ENCODE measurements around the gene RBM19. TPM values are rescaled to one million over a fixed set of nuclear protein-coding genes. Genes with fewer than 3 reads are reported as not detected.

The RBM19 gene
- total and polyA plus RNA-seq, 7 experiments from 2014 or later: 10.8 to 108 (median 59.0) TPM

DNA sequence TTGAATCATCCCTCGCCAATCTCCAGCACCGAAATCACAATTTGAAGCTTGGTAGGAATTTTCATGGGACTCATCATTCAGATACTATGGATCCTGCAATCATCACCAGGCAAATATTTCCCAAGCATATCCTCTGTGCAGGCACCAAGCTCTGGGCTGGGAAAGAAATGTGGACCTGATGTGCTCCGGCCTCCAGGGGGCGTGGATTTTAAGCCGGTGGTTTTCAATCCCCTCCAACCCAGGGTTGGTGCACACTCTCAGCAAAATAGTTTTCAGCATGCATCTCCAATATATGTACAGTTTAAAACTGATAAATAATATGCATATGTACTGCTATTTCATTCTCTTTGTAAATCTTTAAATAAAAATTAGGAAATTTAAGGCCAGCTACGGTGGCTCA, 98.9 kb downstream of the RBM19 start:
- Mint-ChIP-seq H3K9me3 (no peaks in the 10 kb centered on the region), H3K36me3 (peaks cover 6 to 40% (median 27%) of the 10 kb centered on the region in 5 donors), H3K4me3 (no peak overlapping the region), H3K27me3 (no peaks in the 10 kb centered on the region), H3K4me1 (peaks cover 0 to 19% (median 7%) of the 10 kb centered on the region in 7 donors), H3K27ac (no peak overlapping the region)
- Histone ChIP-seq H3K27me3 (ENCODE audit: control insufficient read depth in 2 of 2, insufficient read depth in 2 of 2, low read length in 2 of 2) (no peaks in the 10 kb centered on the region), H3K9me3 (ENCODE audit: control insufficient read depth in 2 of 3, low read length in 3 of 3) (no peaks in the 10 kb centered on the region), H3K27ac (ENCODE audit: low read depth, low read length) (no peak overlapping the region), H3K36me3 (ENCODE audit: control insufficient read depth in 2 of 3, insufficient read depth in 3 of 3, low read length in 3 of 3) (peaks cover 0 to 25% (median 0%) of the 10 kb centered on the region in 3 experiments), H3K4me3 (ENCODE audit: low read length) (no peak overlapping the region), H3K4me1 (ENCODE audit: control insufficient read depth in 2 of 2, insufficient read depth in 2 of 2, low read length in 2 of 2) (no peaks in the 10 kb centered on the region)
- no peak for DNase-seq
- no peak for ATAC-seq
- ChIA-PET POLR2A (no interaction called here), CTCF (no interaction called here)
- intact Hi-C loops (cut with micrococcal nuclease): no loop called here

DNA sequence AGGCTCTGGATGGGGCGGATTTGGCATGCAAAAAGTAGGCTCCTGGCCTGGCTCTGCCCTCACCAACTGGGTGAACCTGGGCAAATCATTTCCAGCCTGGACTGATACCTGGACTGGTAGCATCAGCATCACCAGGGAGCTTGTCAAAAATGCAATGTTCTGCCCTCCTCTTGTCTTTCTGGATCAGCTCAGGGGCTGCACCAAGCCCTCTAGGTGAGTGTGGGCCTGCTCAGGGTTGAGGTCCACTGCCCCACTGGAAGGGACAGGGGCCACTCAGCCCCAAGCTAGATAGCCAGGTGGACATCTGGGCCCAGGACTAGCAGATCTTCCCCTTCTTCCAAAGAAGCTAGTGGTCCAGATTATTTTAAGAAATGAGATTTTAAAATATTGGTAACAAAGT, 99.6 kb downstream of the RBM19 start:
- Mint-ChIP-seq H3K9me3 (no peaks in the 10 kb centered on the region), H3K27me3 (no peaks in the 10 kb centered on the region), H3K36me3 (peaks cover 6 to 39% (median 31%) of the 10 kb centered on the region in 5 donors), H3K4me3 (no peak overlapping the region), H3K27ac (no peak overlapping the region), H3K4me1 (peaks cover 0 to 19% (median 10%) of the 10 kb centered on the region in 7 donors)
- ATAC-seq (no peak), DNase-seq (no peak)
- peaks cover 0 to 33% (median 0%) of the 10 kb centered on the region in 3 experiments for H3K36me3 ChIP-seq (ENCODE audit: control insufficient read depth in 2 of 3, insufficient read depth in 3 of 3, low read length in 3 of 3)
- ChIA-PET POLR2A (no interaction called here), CTCF (no interaction called here)
- no peaks in the 10 kb centered on the region for H3K9me3 ChIP-seq (ENCODE audit: control insufficient read depth in 2 of 3, low read length in 3 of 3)
- H3K4me1 ChIP-seq (ENCODE audit: control insufficient read depth in 2 of 2, insufficient read depth in 2 of 2, low read length in 2 of 2): no peaks in the 10 kb centered on the region
- intact Hi-C loops (cut with micrococcal nuclease): no loop called here
- no peak overlapping the region for H3K4me3 ChIP-seq (ENCODE audit: low read length)
- no peak overlapping the region for H3K27ac ChIP-seq (ENCODE audit: low read depth, low read length)
- no peaks in the 10 kb centered on the region for H3K27me3 ChIP-seq (ENCODE audit: control insufficient read depth in 2 of 2, insufficient read depth in 2 of 2, low read length in 2 of 2)

DNA sequence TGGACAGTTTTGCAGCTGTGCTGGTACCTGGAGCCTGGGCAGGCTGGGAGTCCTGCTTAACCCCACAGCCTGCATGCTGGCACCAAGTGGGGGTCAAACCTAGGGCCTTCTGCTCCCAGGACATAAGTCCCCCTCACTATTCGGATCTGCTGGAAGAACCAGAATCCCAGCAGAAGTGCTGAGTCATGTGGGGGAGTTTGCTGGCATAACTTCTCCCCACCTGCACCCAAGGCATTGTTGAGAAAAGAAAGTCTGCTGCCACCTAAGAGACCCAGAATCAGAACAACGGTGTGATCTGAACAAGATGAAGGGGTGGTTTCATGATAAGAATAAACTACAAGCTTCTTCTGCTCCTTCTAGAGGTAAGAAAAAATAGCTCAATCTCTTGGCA, 102.7 kb downstream of the RBM19 start:
- Mint-ChIP-seq H3K36me3 (peaks cover 6 to 41% (median 20%) of the 10 kb centered on the region in 5 donors), H3K27ac (no peak overlapping the region), H3K4me3 (no peak overlapping the region), H3K9me3 (no peaks in the 10 kb centered on the region), H3K27me3 (no peaks in the 10 kb centered on the region), H3K4me1 (peaks cover 0 to 19% (median 10%) of the 10 kb centered on the region in 7 donors)
- no peak overlapping the region for H3K4me3 ChIP-seq (ENCODE audit: low read length)
- ATAC-seq: no peak
- CTCF ChIA-PET: interaction anchor here (0.7 kb wide), 1 partner anchor 117 kb away, joined by 3 read pairs; no protein-coding TSS in a partner anchor
- POLR2A ChIA-PET: no interaction called here
- H3K27me3 ChIP-seq (ENCODE audit: control insufficient read depth in 2 of 2, insufficient read depth in 2 of 2, low read length in 2 of 2): no peaks in the 10 kb centered on the region
- no peaks in the 10 kb centered on the region for H3K4me1 ChIP-seq (ENCODE audit: control insufficient read depth in 2 of 2, insufficient read depth in 2 of 2, low read length in 2 of 2)
- H3K27ac ChIP-seq (ENCODE audit: low read depth, low read length): no peak overlapping the region
- DNase-seq: no peak
- intact Hi-C loops (cut with micrococcal nuclease): no loop called here
- peaks cover 0 to 50% (median 5%) of the 10 kb centered on the region in 3 experiments for H3K36me3 ChIP-seq (ENCODE audit: control insufficient read depth in 2 of 3, insufficient read depth in 3 of 3, low read length in 3 of 3)
- no peaks in the 10 kb centered on the region for H3K9me3 ChIP-seq (ENCODE audit: control insufficient read depth in 2 of 3, low read length in 3 of 3)

DNA sequence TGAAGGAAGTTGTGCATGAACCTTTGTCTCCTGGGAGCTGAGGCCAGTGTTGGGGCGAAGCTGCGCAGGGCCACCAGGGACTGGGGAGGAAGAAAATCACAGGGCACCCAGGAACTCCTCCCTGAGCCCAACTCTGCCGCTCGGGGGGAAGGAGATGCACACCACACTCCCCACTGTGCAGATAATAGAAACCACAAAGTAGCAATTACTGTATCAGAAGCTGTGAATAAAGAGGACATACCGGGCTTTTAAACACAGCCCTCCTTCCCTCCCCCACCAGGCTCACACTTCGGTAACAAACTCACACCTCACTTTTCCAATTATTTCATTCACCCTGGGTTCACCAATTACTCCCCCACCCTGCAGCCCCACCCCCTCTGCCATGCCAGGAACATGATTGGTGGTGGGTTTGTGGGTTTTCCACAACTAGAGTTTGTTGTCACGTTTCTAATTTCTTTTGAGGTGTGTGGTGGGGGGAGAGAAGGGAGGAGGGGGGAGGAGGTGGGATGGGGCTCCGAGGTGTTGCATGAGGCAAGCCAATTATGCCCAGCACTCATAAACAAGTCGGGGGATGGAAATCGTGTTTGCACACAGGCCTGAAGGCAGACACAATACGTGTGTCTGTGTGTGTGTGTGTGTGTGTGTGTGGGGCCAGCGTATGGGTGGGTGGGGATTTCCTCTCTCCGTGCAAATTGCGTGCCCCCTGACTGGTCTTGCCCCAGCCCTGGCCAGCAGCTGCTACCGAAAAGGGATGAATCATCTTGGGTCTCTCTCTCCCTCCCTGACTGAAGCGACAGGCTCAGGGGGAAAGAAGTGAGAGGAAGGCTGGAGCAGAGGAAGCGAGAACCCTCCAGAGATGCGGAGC, 103.3 kb downstream of the RBM19 start:
- intact Hi-C loops (cut with micrococcal nuclease): no loop called here
- H3K27ac ChIP-seq (ENCODE audit: low read depth, low read length): no peak overlapping the region
- no peaks in the 10 kb centered on the region for H3K4me1 ChIP-seq (ENCODE audit: control insufficient read depth in 2 of 2, insufficient read depth in 2 of 2, low read length in 2 of 2)
- POLR2A ChIA-PET: interaction anchor here (0.6 to 1.1 kb wide), 2 partner anchors 16 to 238 kb away, joined by 3 read pairs; no protein-coding TSS in a partner anchor
- H3K36me3 Mint-ChIP-seq: peaks cover 9 to 41% (median 15%) of the 10 kb centered on the region in 5 donors
- DNase-seq (no peak), ATAC-seq (peak; percentile 24)
- H3K9me3 Mint-ChIP-seq: no peaks in the 10 kb centered on the region
- no peaks in the 10 kb centered on the region for H3K27me3 ChIP-seq (ENCODE audit: control insufficient read depth in 2 of 2, insufficient read depth in 2 of 2, low read length in 2 of 2)
- no peaks in the 10 kb centered on the region for H3K27me3 Mint-ChIP-seq
- no peak overlapping the region for H3K4me3 Mint-ChIP-seq
- CTCF ChIA-PET: interaction anchor here (0.7 kb wide), 1 partner anchor 118 kb away, joined by 3 read pairs; no protein-coding TSS in a partner anchor
- no peak overlapping the region for H3K4me3 ChIP-seq (ENCODE audit: low read length)
- H3K36me3 ChIP-seq (ENCODE audit: control insufficient read depth in 2 of 3, insufficient read depth in 3 of 3, low read length in 3 of 3): peaks cover 0 to 57% (median 6%) of the 10 kb centered on the region in 3 experiments
- H3K9me3 ChIP-seq (ENCODE audit: control insufficient read depth in 2 of 3, low read length in 3 of 3): no peaks in the 10 kb centered on the region
- no peak overlapping the region for H3K27ac Mint-ChIP-seq
- H3K4me1 Mint-ChIP-seq: peaks cover 0 to 19% (median 10%) of the 10 kb centered on the region in 7 donors

DNA sequence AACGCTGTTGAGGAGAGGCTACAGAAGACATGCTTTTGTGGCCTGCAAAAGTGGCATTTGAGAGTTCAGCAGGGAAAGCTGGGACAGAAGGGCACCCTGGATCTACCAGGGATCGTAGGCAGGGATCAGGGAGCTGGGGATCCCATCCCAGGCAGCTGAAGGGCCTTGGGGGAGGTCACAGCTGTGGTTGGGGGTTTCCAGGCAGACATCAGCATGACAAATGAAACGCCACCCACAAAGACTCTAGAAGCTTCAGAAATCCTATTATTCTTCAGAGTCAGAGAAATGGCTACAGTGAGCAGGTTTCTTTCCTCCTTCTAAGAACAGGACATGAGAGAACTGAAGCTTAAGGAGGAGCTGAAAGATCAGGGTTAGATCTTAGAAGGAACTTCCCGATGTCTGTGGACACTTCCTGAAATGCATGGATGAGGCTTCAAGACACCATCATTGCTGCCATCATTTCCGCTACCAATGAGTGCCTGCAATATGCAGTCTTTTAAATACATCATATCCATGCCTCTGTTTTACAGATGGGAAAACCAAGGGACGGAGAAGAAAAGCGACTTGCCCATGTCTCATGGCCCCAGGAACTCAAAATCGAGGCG, 104.3 kb downstream of the RBM19 start:
- intact Hi-C loops (cut with micrococcal nuclease): no loop called here
- CTCF ChIA-PET: no interaction called here
- peaks cover 0 to 17% (median 10%) of the 10 kb centered on the region in 7 donors for H3K4me1 Mint-ChIP-seq
- H3K36me3 Mint-ChIP-seq: peaks cover 10 to 42% (median 15%) of the 10 kb centered on the region in 5 donors
- POLR2A ChIA-PET: interaction anchor here (1.1 kb wide), 1 partner anchor 17 kb away, joined by 3 read pairs; no protein-coding TSS in a partner anchor
- DNase-seq (no peak), ATAC-seq (no peak)
- Histone ChIP-seq H3K36me3 (ENCODE audit: control insufficient read depth in 2 of 3, insufficient read depth in 3 of 3, low read length in 3 of 3) (peaks cover 0 to 67% (median 6%) of the 10 kb centered on the region in 3 experiments), H3K4me3 (ENCODE audit: low read length) (no peak overlapping the region), H3K9me3 (ENCODE audit: control insufficient read depth in 2 of 3, low read length in 3 of 3) (no peaks in the 10 kb centered on the region), H3K4me1 (ENCODE audit: control insufficient read depth in 2 of 2, insufficient read depth in 2 of 2, low read length in 2 of 2) (no peaks in the 10 kb centered on the region), H3K27me3 (ENCODE audit: control insufficient read depth in 2 of 2, insufficient read depth in 2 of 2, low read length in 2 of 2) (no peaks in the 10 kb centered on the region), H3K27ac (ENCODE audit: low read depth, low read length) (no peak overlapping the region)
- no peak overlapping the region for H3K4me3 Mint-ChIP-seq
- no peaks in the 10 kb centered on the region for H3K27me3 Mint-ChIP-seq
- no peaks in the 10 kb centered on the region for H3K9me3 Mint-ChIP-seq
- no peak overlapping the region for H3K27ac Mint-ChIP-seq

DNA sequence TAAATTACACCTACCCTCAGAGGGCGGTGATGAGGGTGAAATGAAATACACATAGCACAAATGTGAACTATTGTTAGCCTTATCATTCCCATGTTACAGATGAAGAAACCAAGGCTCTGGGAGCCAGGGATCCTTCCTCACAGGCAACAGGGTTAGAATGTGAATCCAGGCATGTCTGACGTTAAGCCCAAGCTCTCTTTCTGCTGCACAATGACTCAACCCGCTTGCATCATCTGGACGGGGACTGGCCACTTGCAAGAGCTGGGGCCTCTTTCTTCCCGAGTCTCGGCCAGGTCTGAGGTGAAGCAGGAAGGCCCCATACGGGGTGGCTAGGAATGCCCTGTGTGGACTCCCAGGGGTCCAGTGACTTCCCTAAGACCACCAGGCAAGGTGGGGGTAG, 105.2 kb downstream of the RBM19 start:
- Mint-ChIP-seq H3K27ac (no peak overlapping the region), H3K4me3 (no peak overlapping the region), H3K36me3 (peaks cover 10 to 46% (median 20%) of the 10 kb centered on the region in 5 donors), H3K9me3 (peaks cover 0 to 1% (median 0%) of the 10 kb centered on the region in 11 donors), H3K27me3 (no peaks in the 10 kb centered on the region), H3K4me1 (peaks cover 0 to 15% (median 10%) of the 10 kb centered on the region in 7 donors)
- H3K4me1 ChIP-seq (ENCODE audit: control insufficient read depth in 2 of 2, insufficient read depth in 2 of 2, low read length in 2 of 2): no peaks in the 10 kb centered on the region
- peak; percentile 46 for ATAC-seq
- ChIA-PET POLR2A (no interaction called here), CTCF (no interaction called here)
- H3K36me3 ChIP-seq (ENCODE audit: control insufficient read depth in 2 of 3, insufficient read depth in 3 of 3, low read length in 3 of 3): peaks cover 0 to 74% (median 6%) of the 10 kb centered on the region in 3 experiments
- H3K27me3 ChIP-seq (ENCODE audit: control insufficient read depth in 2 of 2, insufficient read depth in 2 of 2, low read length in 2 of 2): no peaks in the 10 kb centered on the region
- no peak overlapping the region for H3K27ac ChIP-seq (ENCODE audit: low read depth, low read length)
- H3K4me3 ChIP-seq (ENCODE audit: low read length): no peak overlapping the region
- no peak for DNase-seq
- H3K9me3 ChIP-seq (ENCODE audit: control insufficient read depth in 2 of 3, low read length in 3 of 3): no peaks in the 10 kb centered on the region
- intact Hi-C loops (cut with micrococcal nuclease): no loop called here

Measured in naive thymus-derived CD4-positive, alpha-beta T cell (primary cell).